GM19452 (cell line): ENCODE measurements around the gene TEKTIP1.
"Not testable (repeated sequence)": the region's sequence is repeated elsewhere in the genome, so short reads cannot be mapped to it uniquely, and the experiment has no call there.

Source experiments
- ATAC-seq: cut with Tn5 transposase; IDR thresholded peaks from one replicate; pipeline ENCODE4 v1.9.1; 2021; ENCODE audit not compliant: unreplicated experiment

The TEKTIP1 gene

DNA sequence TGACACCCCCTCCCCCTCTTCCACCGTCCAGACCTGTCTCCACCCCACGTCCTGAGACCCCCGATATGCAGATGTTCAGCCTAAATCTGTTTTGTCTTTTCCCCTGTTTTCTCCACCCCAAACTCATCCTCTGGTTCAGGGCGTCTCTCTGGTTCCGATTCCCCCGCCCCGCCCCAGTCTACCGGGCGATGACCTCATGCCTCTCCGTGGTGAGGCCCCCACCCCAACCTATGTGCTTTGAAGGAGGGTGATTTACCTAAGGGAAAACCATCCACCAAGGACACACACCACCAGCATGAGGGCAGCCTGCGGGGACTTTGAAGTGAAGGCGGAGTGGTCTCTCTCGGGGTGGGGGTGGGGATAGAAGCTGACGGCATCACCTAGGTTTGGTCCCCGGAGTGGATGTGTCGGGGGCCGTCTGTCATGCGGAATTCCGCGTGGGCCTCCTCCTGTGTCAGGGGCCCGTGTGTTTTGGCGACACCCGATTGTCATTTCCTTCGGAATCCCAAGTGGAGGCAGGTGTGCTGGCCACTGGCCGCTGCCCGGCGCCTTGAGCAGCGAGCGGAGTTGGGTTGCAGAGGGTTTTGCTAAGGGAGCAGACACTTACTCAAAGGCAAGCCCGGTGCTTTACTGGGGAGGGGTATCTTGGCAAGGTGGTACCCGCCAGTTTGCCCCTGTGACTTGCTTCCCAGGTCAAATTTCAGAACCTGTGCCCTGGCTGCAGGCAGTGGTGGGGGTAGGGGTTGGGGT, 31.4 kb upstream of the TEKTIP1 start:
- ATAC-seq: no peak

DNA sequence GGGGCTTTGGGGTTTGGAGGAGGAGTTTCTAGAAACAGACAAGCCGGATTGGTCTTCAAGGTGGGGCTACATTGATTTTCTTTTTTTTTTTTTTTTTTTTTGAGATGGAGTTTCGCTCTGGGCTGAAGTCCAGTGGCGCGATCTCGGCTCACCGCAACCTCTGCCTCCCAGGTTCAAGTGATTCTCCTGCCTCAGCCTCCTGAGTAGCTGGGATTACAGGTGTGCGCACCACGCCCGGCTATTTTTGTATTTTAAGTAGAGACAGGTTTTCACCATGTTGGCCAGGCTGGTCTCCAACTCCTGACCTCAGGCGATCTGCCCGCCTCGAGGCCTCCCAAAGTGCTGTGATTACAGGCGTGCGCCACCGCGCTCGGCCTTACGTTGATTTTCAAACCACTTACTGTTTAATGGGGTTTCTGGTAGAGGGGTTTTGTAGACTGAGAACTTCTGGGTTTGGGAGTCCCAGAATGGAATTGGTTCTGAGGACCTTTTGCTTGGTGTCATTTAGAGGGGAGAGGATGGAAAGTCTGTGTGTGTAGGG, 30.8 kb upstream of the TEKTIP1 start:
- ATAC-seq: not testable (repeated sequence)

DNA sequence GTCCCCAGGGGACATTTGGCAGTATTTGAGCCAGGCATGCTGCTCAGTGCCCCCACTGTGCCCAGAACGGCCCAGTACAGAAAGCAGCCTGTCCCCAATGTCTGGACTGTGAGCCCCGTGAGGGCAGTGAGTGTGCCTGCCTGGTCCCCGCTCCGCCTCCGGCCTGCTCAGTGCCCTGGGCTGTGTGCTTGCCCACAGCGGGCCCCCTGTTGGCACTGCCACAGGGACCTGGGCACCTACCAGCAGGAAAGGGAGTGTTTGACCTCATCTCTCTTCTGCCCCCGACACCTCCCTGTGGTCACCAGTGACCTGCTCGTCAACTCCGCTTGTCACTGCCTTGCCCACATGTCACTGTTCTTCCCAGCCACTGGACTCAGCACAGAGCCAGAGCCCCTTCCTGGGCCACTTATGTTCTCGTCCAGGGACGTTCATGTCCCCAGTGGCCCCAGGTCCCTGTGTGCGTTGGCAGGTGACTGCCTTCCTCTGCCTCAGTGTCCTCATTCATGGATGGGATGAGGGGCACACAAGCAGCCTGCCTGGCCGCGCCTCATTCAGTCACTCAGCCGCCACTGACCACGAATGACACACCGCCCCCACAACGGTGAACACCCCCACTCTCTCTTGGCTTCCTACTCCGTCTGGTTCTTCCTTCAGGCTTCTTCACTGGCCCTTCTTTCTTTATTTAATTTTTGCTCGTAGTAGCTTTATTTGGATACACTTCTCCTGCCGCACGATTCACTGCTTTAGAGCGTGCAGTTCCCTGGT, 30.0 kb upstream of the TEKTIP1 start:
- no peak for ATAC-seq

DNA sequence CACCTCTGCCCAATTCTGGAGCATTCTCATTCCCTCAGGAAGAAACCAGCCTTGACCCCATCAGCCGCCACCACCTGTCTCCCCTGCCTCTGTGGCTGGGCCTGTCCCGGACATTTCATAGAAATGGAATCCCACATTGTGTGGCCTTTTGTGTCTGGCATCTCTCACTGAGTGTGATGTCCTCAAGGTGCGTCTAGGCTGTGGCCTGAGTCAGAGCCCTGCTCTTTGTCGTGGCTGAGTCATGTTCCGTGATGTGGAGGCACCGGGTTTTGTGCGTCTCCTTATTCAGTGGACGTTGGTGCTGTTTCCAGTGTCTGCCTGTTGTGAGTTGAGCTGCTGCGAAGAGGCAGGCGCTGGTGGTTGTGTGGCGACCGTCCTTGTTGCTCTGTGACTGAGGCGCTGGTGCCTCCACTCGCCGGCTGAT, 29.4 kb upstream of the TEKTIP1 start:
- ATAC-seq: no peak

DNA sequence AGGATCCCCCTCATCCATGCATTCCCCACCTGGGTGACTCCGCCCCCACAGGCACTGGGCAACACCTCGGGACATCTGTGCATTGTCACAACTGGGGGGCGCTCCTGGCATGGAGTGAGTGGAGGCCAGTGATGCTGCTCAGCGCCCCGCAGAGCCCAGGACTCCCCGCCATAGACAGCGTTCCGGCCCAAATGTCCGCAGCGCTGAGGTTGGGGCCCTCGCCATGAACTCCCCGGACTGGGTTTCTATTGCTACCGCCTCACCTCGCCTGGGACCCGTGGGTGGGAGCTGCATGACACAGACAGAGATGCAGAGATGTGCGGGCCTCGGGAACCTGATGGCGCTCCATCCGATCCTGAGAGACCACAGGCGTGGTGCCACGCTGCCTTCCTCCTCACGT, 28.2 kb upstream of the TEKTIP1 start:
- no peak for ATAC-seq

DNA sequence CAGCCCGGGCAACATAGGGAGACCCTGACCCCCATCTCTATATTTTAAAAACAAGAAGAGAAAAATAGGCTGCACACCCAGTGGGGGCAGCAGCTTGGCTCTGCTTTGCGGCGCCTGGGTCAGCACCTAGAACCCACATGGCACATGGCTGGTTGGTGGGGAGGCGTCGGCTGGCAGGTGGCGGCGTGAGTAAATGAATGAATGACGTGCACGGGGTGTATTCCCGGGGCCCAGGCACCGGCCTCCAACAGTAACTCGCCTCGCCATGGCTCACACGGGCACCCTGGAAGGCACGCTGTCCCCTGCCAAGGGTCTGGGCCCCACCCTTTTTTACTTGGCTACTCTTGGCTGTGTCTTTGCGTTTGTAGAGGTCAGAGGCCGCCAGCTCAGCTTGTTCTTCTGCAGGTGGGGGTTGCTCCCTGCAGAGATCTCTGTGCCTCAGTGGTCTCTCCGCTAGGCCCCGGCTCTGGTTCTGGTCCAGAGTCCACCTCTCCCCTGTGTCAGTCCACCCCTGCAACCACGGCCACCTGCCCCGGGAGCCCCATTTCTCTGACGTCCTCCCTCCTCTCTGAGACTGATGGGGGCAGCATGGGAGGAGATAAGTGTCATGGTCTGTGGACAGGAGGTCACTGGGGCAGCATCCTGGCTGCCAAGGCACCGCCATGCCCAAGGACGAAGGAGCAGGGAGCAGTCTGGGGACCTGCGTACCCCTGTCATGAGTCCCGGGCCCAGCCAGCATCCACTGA, 27.3 kb upstream of the TEKTIP1 start:
- no peak for ATAC-seq

DNA sequence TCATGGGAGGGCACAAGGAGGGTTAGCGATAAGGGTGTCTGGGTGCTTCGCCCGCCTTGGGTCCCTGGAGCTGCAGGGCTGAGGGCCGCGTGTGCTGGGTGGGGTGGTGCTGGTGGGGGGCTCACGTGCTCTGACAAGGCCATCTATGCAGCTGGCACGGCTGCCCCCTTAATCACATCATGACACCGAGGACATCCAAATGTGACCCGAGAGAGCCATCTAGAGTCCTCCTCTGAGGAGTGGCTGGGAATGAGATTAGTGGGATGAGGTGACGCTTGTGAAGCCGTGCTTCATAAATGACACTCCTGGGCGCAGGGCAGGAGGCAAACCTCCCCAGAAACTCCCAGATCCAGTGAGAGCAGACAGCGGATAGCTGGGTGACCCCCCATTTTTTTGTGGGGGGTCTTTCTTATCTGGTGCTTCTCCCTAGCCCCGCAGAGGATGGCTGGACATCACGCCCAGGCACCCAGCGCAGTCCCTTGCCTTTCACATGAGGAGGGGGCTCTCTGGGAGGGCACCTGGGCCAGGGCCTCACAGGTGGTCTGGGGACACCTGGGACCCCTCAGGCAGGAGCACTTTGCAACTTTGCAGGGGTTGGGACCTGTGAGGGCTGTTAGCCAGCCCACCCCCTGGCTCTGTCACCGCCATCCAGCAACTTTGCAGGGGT, 26.3 kb upstream of the TEKTIP1 start:
- no peak for ATAC-seq

DNA sequence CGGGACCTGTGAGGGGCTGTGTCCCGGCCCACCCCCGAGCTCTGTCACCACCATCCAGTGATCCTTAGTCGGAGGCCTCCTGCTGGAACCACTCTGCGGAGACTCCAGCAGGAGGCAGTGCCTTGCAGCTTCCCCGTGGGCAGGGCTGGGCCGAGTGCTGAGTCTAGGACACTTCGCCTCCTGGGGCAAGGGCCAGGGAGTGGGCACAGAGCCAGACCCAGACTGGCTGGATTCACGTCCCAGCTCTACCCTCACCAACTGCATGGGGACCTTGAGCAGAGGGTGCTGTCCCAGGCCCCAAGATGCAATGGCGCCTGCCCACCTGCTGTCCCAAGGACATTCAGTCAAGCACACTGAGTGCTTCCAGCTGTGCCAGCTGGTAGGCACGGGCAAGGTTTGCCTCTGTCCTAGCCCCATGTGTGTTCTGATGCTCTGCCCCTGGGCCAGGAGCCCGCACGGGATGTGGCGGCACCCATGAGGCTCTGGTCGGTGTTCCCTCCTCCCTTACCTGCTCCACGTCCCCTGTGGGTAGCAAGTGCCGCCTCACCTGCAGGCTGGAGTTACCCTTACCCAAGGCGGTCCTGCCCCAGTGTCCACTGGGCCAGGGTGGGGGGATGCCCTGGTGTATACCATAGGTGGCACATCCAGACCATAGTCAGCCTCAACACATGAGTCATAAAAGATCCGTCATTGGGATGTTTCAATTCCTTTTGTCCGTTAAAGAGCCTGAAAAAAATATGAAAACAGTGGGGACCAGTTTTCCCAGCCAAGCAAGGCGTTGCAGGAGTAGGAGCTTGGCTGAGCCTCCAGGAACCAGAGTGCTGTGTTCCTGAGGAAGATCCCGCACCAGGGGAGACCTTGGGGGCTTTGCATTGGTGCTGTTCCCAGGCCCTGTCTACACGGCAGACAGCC, 25.5 kb upstream of the TEKTIP1 start:
- ATAC-seq: no peak

DNA sequence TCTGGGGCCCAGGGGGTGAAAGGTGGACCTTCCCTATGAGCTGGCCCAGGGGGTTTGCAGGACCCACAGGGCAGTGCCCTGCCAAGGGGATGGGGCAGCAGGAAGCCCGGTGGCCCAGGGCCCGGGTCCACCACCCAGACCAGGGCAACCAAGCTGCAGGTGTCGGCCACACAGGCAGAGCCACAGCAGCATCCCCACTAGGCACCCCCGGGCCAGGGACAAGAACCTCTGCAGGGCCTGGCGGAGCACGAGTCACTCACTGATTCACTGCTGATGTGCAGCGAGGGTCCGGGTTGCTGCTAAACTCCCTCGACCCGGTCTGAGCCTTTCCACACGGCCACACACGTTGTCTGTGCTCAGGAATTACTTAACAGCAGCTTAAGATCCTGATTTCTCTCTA, 24.0 kb upstream of the TEKTIP1 start:
- ATAC-seq: no peak

DNA sequence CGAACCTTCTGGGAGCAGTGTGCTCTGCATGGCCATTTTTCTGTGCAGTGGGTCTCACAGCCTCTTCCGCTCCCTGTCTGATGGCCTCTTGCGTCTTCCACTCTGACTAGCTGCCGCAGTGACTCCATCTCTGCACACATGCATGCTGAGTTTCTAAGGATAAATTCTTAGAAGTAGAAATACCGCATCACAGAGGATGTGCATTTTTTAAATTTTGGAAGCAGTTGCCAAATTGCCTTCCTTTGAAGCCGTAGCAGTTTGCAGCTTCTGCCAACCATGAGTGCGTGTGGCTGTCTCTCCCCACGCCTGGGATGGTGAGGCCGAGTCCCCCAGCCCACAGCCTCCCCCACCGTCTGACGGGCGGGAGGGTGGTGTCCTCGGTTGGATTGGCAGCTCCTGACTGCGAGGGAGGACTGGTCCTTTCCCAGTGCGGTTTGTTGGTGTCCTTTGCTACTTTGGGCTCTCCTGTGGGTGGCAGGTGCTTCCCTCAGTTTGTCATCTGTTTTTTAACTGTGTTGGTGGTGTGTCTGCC, 23.0 kb upstream of the TEKTIP1 start:
- ATAC-seq: no peak

DNA sequence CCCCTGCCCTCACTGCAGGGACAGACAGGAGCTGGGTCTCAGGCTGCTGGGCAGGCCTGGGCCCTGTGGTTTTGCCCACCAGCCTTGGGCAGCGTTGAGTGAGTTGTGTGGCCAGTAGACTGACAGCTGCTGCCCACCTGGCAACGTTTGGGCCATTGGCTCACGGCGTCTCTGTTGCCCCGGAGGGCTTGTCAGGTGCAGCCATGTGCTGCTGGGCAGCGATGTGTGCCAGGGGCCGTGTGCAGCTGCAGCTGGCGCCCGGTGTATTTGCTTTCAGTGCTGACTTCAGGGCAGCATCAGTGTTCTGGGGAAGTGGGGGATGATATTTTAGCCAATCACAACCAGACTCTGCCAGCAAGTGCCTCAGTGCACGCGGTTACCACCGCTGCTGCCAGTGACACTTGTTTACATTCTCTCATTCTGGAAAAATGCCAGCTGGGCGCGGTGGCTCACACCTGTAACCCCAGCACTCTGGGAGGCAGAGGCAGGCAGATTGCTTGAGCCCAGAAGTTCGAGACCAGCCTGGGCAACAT, 22.2 kb upstream of the TEKTIP1 start:
- no peak for ATAC-seq

DNA sequence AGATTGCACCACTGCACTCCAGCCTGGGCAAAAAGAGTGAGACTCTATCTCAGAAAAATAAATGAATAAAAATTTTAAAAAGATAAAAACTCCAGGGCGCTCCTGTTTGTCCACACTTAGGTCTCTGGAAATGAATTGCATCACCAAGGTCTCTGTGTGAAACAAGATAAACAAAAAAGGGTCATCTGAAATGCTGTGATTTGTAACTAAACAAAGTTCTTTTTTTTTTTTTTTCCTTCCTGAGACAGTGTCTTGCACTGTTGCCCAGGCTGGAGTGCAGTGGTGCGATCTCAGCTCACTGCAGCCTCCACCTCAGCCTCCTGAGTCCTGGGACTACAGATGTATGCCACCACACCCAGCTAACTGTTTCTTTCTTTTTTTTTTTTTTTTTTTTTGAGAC, 21.3 kb upstream of the TEKTIP1 start:
- no peak for ATAC-seq

DNA sequence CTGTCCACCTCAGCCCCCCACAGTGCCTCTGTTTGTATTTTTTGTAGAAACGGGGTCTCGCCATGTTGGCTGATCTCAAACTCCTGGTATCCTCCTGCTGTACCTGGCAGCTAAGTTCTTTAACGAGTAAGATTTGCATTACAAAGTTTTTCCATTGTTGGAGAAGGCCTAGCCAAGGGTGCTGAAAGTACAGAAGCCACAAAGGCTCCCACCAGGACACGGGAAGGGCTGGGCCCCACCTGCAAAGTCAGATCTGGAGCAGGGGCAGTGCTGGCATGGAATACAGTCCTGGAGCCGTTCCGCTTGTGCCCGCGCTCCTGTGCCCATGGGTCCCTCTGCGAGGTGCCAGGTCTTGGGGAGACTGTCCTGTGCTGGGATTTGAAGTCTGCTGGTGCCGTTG, 20.7 kb upstream of the TEKTIP1 start:
- no peak for ATAC-seq

DNA sequence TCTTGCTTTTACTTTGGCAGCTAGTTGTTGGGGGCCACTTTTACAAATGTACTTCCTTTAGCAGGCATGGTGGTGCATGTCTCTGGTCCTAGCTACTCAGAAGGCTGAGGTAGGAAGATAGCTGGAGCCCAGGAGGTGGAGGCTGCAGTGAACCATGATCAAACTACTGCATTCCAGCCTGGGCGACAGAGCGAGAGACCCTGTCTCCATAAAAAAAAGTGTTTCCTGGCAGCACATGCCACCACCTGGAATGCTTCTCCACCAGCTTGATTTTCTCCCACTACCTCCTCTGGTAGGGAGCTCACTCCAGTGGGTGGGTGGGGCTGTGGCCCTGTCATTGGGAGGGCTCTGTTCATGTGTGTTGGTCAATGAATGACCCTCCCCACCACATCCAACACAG, 20.3 kb upstream of the TEKTIP1 start:
- ATAC-seq: no peak

DNA sequence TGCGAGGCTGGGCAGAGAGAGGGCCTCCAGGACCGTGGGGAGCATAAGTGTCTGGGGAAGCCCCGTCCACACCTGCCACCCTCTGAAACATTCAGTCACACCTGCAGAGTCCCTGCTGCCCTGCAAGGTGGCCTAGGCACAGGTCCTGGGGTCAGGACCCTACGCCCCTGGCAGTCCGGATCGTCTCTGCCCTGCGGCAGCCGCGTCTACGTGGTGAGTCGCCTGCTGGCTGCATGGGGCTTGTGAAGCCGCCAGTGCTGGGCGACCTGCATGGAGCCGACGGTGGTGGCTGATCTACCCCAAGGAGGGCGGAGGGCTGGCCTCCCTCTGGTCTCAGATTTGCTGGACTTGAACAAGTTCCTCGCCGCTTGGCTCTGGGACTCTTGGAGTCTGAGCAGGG, 19.8 kb upstream of the TEKTIP1 start:
- no peak for ATAC-seq

DNA sequence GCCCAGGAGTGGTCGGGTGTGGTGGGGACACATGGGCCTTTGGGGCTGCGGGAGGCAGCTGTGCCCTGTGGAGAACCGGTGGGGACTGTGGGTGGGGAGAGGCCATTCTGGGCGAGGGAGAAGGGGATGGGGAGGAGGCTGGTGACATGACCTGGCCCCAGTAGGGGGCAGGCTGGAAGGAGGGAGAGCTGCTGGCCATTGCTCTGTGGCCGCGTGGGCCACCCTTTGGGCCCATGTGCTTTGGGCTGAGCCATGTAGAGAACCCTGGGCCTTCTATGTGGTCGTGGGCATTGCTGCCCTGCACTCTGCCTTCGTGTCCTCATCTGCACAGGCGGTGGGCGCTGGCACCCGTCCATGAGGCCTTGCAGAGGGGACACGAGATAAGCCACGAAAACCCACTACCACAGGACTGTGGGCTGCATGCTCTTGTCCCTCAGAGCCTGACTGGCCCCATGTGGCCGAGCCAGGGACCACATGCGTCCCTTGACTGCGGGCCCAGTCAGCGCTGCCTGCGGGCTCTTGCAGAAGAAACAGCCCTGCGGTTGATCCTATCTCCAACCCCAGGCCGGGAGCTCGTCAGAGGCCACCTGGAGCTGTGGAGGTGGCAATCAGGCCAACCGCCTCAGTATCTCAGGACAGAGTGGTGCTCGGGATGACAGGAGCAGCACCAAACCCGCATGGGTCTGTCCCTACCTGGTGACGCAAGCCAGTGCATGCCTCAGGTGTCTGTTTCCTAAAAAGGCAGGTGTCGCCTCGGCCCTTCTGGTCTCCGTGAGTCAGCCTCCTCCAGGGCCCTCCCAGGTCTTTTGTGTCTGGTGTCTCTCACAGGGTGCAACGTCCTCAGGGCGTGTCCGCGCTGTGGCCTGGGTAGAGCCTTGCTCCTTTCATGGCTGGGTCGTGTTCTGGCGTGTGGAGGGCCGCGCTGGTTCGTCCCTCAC, 18.5 kb upstream of the TEKTIP1 start:
- ATAC-seq: no peak

DNA sequence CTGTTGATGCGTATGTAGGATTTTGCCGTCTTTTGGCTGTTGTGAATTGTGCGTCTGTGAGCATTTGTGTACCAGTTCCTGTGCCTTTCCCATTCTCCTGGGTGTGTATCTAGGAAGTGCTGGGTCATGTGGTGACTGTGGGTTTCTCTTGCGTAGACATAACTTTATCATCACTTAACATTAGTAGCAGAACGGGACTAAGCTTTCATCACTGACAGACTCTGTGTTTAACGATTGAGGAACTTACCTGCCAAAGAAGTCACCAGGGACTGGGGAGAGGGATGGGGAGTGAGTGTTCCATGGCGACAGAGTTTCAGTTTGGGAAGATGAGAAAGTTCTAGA, 17.9 kb upstream of the TEKTIP1 start:
- ATAC-seq: no peak
